SU-DHL-6 (cell line): ENCODE measurements around the gene SCAF1.
A peak's percentile ranks its signal among the peaks of the same experiment; 100 is the strongest.

Source experiments
- H2AFZ ChIP-seq: fragments of 200-600 bp; sonication (generic); 2 replicates; pipeline ENCODE4 v1.6.1; 2014; ENCODE audit warnings: low read depth, mild to moderate bottlenecking, moderate library complexity, mixed read lengths, antibody characterized with exemption, low read length; ENCODE audit not compliant: severe bottlenecking
- H3F3A ChIP-seq: fragments of 200-600 bp; shearing (Covaris generic); 2 replicates; pipeline ENCODE4 v1.6.0; 2016; ENCODE audit warnings: antibody characterized with exemption, mild to moderate bottlenecking; ENCODE audit not compliant: insufficient read depth
- H3K27ac ChIP-seq: fragments of 200-600 bp; sonication (generic); 2 replicates; pipeline ENCODE4 v1.5.1; 2016; ENCODE audit warnings: low read depth, mild to moderate bottlenecking, low read length, moderate library complexity, mixed read lengths
- H3K27me3 ChIP-seq: fragments of 200-600 bp; sonication (generic), shearing (Covaris generic); 2 replicates; pipeline ENCODE4 v1.6.0; 2014; ENCODE audit warnings: mild to moderate bottlenecking, low read length
- H3K36me3 ChIP-seq: fragments of 200-600 bp; sonication (generic); 2 replicates; pipeline ENCODE4 v1.6.1; 2014; ENCODE audit warnings: mild to moderate bottlenecking, low read length, mixed read lengths
- H3K4me2 ChIP-seq: fragments of 300-600, 200-600 bp; shearing (Covaris generic), sonication (generic); 2 replicates; pipeline ENCODE4 v1.6.0; 2014; ENCODE audit warnings: low read length, low read depth, mild to moderate bottlenecking; ENCODE audit not compliant: poor library complexity, severe bottlenecking
- H3K4me3 ChIP-seq: fragments of 200-600 bp; sonication (generic); 2 replicates; pipeline ENCODE4 v1.5.1; 2014; ENCODE audit warnings: antibody characterized with exemption, low read length, mild to moderate bottlenecking, mixed read lengths; ENCODE audit not compliant: insufficient read depth, poor library complexity, severe bottlenecking
- H3K79me2 ChIP-seq: fragments of 200-600 bp; sonication (generic); 2 replicates; pipeline ENCODE4 v1.6.1; 2014; ENCODE audit warnings: mild to moderate bottlenecking, low read length, moderate library complexity; ENCODE audit not compliant: insufficient read depth
- H3K9ac ChIP-seq: fragments of 200-600 bp; sonication (generic); 2 replicates; pipeline ENCODE4 v1.7.0; 2014; ENCODE audit warnings: mild to moderate bottlenecking, low read length
- H3K9me2 ChIP-seq: fragments of 200-600 bp; sonication (generic); replicated peaks from 2 replicates; pipeline ENCODE4 v1.6.1; 2014; ENCODE audit warnings: low read length; ENCODE audit not compliant: insufficient read depth
- H3K9me3 ChIP-seq: fragments of 200-600 bp; sonication (generic); 2 replicates; pipeline ENCODE4 v1.6.1; 2014; ENCODE audit warnings: low read length, mixed read lengths; ENCODE audit not compliant: insufficient read depth
- H4K20me1 ChIP-seq: fragments of 200-600 bp; sonication (generic); 2 replicates; pipeline ENCODE4 v1.6.1; 2014; ENCODE audit warnings: low read depth, mild to moderate bottlenecking, antibody characterized with exemption, low read length, moderate library complexity, mixed read lengths
- EZH2phosphoT487 ChIP-seq: fragments of 200-600 bp; sonication (generic), shearing (Covaris generic); conservative IDR thresholded peaks from 2 replicates; pipeline ENCODE4 v1.6.1; 2018; ENCODE audit warnings: mild to moderate bottlenecking, antibody characterized with exemption, low read length, moderate library complexity, mixed read lengths
- TF ChIP-seq, protein P1 (sequence below): fragments of 200-600 bp; sonication (generic); IDR thresholded peaks from one replicate; pipeline ENCODE4 v1.5.1; 2017; ENCODE audit warnings: antibody characterized with exemption, mild to moderate bottlenecking, low read length, moderate library complexity; ENCODE audit not compliant: insufficient read depth, poor library complexity, severe bottlenecking

The SCAF1 gene

DNA sequence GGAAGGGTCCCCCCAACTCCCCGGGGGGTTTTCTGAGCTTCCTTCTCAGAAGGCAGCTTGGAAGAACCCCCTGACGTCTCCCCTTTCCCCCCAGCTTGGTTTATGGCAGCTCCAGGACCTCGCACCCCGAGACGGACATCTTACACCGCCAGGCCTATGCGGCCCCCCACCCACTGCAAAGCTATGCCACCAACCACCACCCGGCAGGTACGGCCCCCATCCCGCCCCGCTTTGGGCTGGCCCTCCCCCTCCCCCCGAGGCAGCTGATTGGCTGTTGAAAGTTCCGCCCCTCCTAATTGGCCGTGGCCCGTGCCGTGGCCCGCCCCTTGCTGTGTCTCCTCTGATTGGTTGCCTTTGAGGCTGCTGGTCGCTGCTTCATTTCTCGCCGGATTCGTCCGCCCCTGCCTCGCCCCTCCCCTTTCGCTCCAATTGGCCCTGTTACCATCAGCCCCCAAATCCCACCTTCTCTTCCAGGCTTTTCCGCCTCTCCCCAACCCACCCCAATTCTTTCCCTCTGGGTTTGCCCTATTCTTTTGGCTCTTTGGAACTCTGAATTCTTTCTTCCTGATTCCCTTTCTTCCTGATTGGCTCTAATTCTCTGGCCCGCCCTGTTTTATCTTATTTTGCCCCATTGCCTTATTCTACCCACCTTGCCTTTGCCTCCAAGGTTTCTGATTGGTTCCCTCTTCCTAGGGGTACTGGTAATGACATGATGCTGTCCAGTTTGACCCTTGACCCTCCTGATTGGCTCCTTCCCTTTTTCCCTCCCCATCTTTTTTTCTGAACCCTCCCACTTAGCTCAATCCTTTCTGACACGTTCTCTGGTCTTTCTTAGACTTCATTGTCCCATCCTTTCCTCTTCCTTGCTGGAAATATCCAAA is 48.5 kb upstream of the SCAF1 start:
- Histone ChIP-seq H3F3A (peaks cover 31% of the 10 kb centered on the region), H3K9me2 (no peaks in the 10 kb centered on the region), H3K9me3 (no peaks in the 10 kb centered on the region), H4K20me1 (no peaks in the 10 kb centered on the region; the same call in 1 of the 2 replicates), H3K79me2 (peaks cover 35% of the 10 kb centered on the region), H3K9ac (peak overlapping the region; percentile 89), H3K27me3 (no peaks in the 10 kb centered on the region), H3K36me3 (peaks cover 2% of the 10 kb centered on the region; the same call in 1 of the 2 replicates), H3K4me3 (peak overlapping the region; percentile 99), H2AFZ (no peak overlapping the region), H3K4me2 (peak overlapping the region; percentile 67), H3K27ac (peak overlapping the region; percentile 95)
- TF ChIP-seq EZH2phosphoT487: no peak
- TF ChIP-seq, protein P1, sequence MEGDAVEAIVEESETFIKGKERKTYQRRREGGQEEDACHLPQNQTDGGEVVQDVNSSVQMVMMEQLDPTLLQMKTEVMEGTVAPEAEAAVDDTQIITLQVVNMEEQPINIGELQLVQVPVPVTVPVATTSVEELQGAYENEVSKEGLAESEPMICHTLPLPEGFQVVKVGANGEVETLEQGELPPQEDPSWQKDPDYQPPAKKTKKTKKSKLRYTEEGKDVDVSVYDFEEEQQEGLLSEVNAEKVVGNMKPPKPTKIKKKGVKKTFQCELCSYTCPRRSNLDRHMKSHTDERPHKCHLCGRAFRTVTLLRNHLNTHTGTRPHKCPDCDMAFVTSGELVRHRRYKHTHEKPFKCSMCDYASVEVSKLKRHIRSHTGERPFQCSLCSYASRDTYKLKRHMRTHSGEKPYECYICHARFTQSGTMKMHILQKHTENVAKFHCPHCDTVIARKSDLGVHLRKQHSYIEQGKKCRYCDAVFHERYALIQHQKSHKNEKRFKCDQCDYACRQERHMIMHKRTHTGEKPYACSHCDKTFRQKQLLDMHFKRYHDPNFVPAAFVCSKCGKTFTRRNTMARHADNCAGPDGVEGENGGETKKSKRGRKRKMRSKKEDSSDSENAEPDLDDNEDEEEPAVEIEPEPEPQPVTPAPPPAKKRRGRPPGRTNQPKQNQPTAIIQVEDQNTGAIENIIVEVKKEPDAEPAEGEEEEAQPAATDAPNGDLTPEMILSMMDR: no peak

DNA sequence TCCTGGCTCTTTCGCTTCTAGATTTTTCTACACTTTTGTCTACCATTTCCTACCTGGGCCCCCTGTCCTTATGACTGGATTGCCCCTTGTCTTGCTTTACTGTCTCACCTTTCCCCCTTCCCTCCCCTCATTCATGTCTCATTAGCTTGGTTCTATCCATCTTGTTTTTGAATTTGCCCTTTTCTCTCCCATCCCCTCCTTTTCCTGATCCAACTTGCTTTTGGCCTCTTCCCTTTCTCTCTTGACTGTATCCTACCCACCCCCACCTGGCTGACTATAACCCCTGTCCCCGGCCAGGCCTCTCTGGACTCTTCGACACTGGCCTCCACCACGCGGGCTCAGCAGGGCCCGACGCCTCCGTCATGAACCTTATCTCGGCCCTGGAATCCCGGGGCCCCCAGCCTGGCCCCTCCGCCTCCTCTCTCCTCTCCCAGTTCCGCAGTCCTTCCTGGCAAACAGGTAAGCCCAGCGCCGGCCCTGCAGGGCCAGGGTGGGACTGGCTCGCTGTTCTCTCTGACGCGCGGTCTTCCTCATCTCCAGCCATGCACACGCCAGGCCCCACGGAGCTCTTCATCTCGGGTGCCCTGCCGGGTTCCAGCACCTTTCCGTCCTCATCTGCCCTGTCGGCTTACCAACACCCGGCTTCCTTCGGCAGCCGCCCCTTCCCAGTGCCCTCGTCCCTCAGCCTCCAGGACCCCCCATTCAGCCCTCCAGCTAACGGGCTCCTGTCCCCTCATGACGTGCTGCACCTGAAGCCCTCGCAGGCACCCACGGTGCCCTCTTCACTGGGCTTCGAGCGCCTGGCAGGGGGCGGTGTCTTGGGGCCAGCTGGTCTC is 47.6 kb upstream of the SCAF1 start:
- no peaks in the 10 kb centered on the region; the same call in 1 of the 2 replicates for H4K20me1 ChIP-seq
- H3K27ac ChIP-seq: 0 out of 2 replicates have a peak overlapping the region, but pooled peaks have one; percentile 36
- no peaks in the 10 kb centered on the region for H3K9me3 ChIP-seq
- H3K36me3 ChIP-seq: peaks cover 2% of the 10 kb centered on the region; the same call in 1 of the 2 replicates
- no peak overlapping the region for H3K9ac ChIP-seq
- no peaks in the 10 kb centered on the region for H3K9me2 ChIP-seq
- H3K27me3 ChIP-seq: no peaks in the 10 kb centered on the region
- H3K79me2 ChIP-seq: peaks cover 38% of the 10 kb centered on the region
- H3K4me3 ChIP-seq: no peak overlapping the region
- H3F3A ChIP-seq: peaks cover 29% of the 10 kb centered on the region
- TF ChIP-seq, protein P1: no peak
- TF ChIP-seq EZH2phosphoT487: no peak
- peak overlapping the region; percentile 67 for H3K4me2 ChIP-seq
- H2AFZ ChIP-seq: no peak overlapping the region

DNA sequence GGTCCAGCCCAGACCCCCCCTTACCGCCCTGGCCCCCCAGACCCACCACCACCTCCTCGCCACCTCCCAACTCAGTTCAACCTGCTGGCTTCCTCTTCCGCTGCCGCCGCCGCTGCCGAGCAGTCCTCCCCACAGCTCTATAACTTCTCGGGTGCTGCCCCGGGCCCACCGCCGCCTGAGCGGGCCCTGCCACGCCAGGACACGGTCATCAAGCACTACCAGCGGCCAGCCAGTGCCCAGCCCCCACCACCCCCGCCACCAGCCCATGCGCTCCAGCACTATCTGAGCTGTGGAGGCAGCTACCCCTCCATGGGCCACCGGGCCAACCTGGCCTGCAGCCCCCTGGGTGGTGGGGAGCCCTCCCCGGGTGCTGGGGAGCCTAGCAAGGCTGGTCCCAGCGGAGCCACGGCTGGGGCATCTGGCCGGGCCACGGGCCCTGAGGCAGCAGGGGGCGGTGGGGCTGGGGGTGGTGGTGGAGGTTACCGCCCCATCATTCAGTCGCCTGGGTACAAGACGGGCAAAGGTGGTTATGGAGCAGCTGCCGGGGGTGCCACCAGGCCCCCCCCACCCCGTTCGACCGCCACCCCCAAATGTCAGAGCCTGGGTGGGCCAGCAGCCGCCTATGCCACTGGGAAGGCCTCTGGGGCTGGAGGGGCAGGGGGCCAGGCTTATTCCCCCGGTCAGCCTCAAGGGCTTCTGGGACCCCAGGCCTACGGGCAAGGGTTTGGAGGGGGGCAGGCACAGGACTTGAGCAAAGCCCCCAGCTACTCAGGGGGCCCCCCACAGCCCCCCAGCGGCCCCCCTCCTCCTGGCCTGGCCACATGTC is 46.8 kb upstream of the SCAF1 start:
- Histone ChIP-seq H4K20me1 (no peaks in the 10 kb centered on the region; the same call in 1 of the 2 replicates), H3K27ac (no peak overlapping the region), H3F3A (peaks cover 25% of the 10 kb centered on the region), H3K4me2 (no peak overlapping the region), H2AFZ (no peak overlapping the region), H3K9me2 (no peaks in the 10 kb centered on the region), H3K36me3 (peaks cover 2% of the 10 kb centered on the region; the same call in 1 of the 2 replicates), H3K27me3 (no peaks in the 10 kb centered on the region), H3K79me2 (peaks cover 38% of the 10 kb centered on the region), H3K9ac (no peak overlapping the region), H3K4me3 (no peak overlapping the region), H3K9me3 (no peaks in the 10 kb centered on the region)
- TF ChIP-seq, protein P1: no peak
- TF ChIP-seq EZH2phosphoT487: no peak
